GM23338 (cell line): ENCODE measurements around the gene MYO19. TPM values are rescaled to one million over a fixed set of nuclear protein-coding genes. Genes with fewer than 3 reads are reported as not detected.

ENCODE experiments used
- ATAC-seq: fragments of 200-7000 bp; cut with Tn5 transposase; 3 replicates; pipeline ENCODE4 v1.9.1; 2020
- DNase-seq: peaks from one replicate; pipeline ENCODE4 v3.0.0-alpha.2; 2015; ENCODE audit warnings: low spot score
- H2AFZ ChIP-seq: fragments of 200-600 bp; sonication (generic); 2 replicates; pipeline ENCODE4 v1.8.0; 2016; ENCODE audit warnings: antibody characterized with exemption, mild to moderate bottlenecking, moderate library complexity
- H3F3A ChIP-seq: fragments of 200-600 bp; sonication (generic); replicated peaks from 2 replicates; pipeline ENCODE4 v1.8.0; 2017; ENCODE audit warnings: antibody characterized with exemption, mixed run types, low read depth
- H3K27ac ChIP-seq: fragments of 200-600 bp; sonication (generic); 2 replicates; pipeline ENCODE4 v1.6.1; 2016; ENCODE audit warnings: low read depth
- H3K27me3 ChIP-seq: fragments of 200-600 bp; sonication (generic); 2 replicates; pipeline ENCODE4 v1.8.0; 2016; ENCODE audit warnings: mild to moderate bottlenecking, mixed run types, moderate library complexity; ENCODE audit not compliant: insufficient read depth
- H3K36me3 ChIP-seq: fragments of 200-600 bp; sonication (generic); 2 replicates; pipeline ENCODE4 v1.8.0; 2016; ENCODE audit warnings: mild to moderate bottlenecking; ENCODE audit not compliant: insufficient read depth
- H3K4me1 ChIP-seq: fragments of 200-600 bp; sonication (generic); 2 replicates; pipeline ENCODE4 v1.8.0; 2016; ENCODE audit warnings: mild to moderate bottlenecking, moderate library complexity; ENCODE audit not compliant: insufficient read depth
- H3K4me2 ChIP-seq: fragments of 200-600 bp; sonication (generic); 2 replicates; pipeline ENCODE4 v1.7.1; 2017; ENCODE audit warnings: mixed run types
- H3K4me3 ChIP-seq: fragments of 200-600 bp; sonication (generic); 2 replicates; pipeline ENCODE4 v1.6.1; 2016; ENCODE audit warnings: mixed run types
- H3K79me2 ChIP-seq: fragments of 200-600 bp; sonication (generic); replicated peaks from 2 replicates; pipeline ENCODE4 v1.8.0; 2017; ENCODE audit warnings: mild to moderate bottlenecking; ENCODE audit not compliant: insufficient read depth
- H3K9me2 ChIP-seq: fragments of 200-600 bp; sonication (generic); 2 replicates; pipeline ENCODE4 v1.8.0; 2017; ENCODE audit not compliant: insufficient read depth
- H4K20me1 ChIP-seq: fragments of 200-600 bp; sonication (generic); replicated peaks from 2 replicates; pipeline ENCODE4 v1.8.0; 2017; ENCODE audit warnings: mild to moderate bottlenecking; ENCODE audit not compliant: insufficient read depth
- H3K27ac Mint-ChIP-seq: 2 replicates; pipeline ENCODE4 v1.8.0; 2020; ENCODE audit warnings: inconsistent platforms, mild to moderate bottlenecking, moderate library complexity, mixed read lengths
- H3K27me3 Mint-ChIP-seq: 3 replicates; pipeline ENCODE4 v1.8.0; 2022; ENCODE audit warnings: low read depth, mild to moderate bottlenecking, moderate library complexity, mixed read lengths, inconsistent platforms; ENCODE audit not compliant: insufficient read depth, poor library complexity
- H3K36me3 Mint-ChIP-seq: 3 replicates; pipeline ENCODE4 v1.8.0; 2021; ENCODE audit warnings: low read depth, mild to moderate bottlenecking, inconsistent platforms, moderate library complexity, mixed read lengths
- H3K4me1 Mint-ChIP-seq: 3 replicates; pipeline ENCODE4 v1.8.0; 2020; ENCODE audit warnings: mild to moderate bottlenecking, inconsistent platforms, mixed read lengths
- H3K4me3 Mint-ChIP-seq: 3 replicates; pipeline ENCODE4 v1.8.0; 2021; ENCODE audit warnings: moderate library complexity, mild to moderate bottlenecking, inconsistent platforms, mixed read lengths
- H3K9me3 Mint-ChIP-seq: 3 replicates; pipeline ENCODE4 v1.8.0; 2020; ENCODE audit warnings: moderate library complexity, mild to moderate bottlenecking, inconsistent platforms, mixed read lengths
- CREB1 ChIP-seq: fragments of 250-450 bp; sonication (Bioruptor Pico); IDR thresholded peaks from 2 replicates; pipeline ENCODE4 v1.5.0; 2020; ENCODE audit warnings: low read depth, mild to moderate bottlenecking, moderate library complexity
- CTCF ChIP-seq, 2 experiments: fragments of 200-600 bp in 1 of 2; sonication (generic) in 1 of 2; conservative IDR thresholded peaks; 2 replicates each; pipeline versions ENCODE4 v1.5.1 to v1.6.1; 2016 to 2017; ENCODE audit warnings: antibody characterized with exemption in 2 of 2, low read depth in 2 of 2, mild to moderate bottlenecking in 2 of 2, moderate library complexity in 1 of 2
- ETS1 ChIP-seq: IDR thresholded peaks from 2 replicates; pipeline ENCODE4 v1.6.1; 2016; ENCODE audit warnings: antibody characterized with exemption
- EZH2 ChIP-seq: fragments of 200-600 bp; sonication (generic); IDR thresholded peaks from one replicate; pipeline ENCODE4 v1.8.0; 2017; ENCODE audit warnings: antibody characterized with exemption, mild to moderate bottlenecking, low read depth; ENCODE audit not compliant: unreplicated experiment
- EZH2phosphoT487 ChIP-seq: fragments of 200-600 bp; sonication (generic); IDR thresholded peaks from one replicate; pipeline ENCODE4 v1.8.1; 2018; ENCODE audit warnings: antibody characterized with exemption; ENCODE audit not compliant: unreplicated experiment
- JUNB ChIP-seq: IDR thresholded peaks from one replicate; pipeline ENCODE4 v1.6.1; 2016; ENCODE audit warnings: antibody characterized with exemption; ENCODE audit not compliant: unreplicated experiment
- NANOG ChIP-seq: IDR thresholded peaks from 2 replicates; pipeline ENCODE4 v1.6.1; 2016; ENCODE audit warnings: antibody characterized with exemption, borderline replicate concordance
- POLR2AphosphoS5 ChIP-seq: IDR thresholded peaks from 2 replicates; pipeline ENCODE4 v1.6.1; 2016; ENCODE audit warnings: antibody characterized with exemption, low read depth
- STAT1 ChIP-seq: IDR thresholded peaks from one replicate; pipeline ENCODE4 v1.6.1; 2016; ENCODE audit warnings: antibody characterized with exemption; ENCODE audit not compliant: unreplicated experiment
- ZNF114 ChIP-seq: fragments of 250-450 bp; sonication (Bioruptor Pico); IDR thresholded peaks from 2 replicates; pipeline ENCODE4 v1.5.0; 2020; ENCODE audit warnings: mild to moderate bottlenecking, moderate library complexity
- ZNF331 ChIP-seq: fragments of 250-450 bp; sonication (Bioruptor Pico); IDR thresholded peaks from 2 replicates; pipeline ENCODE4 v1.5.0; 2020; ENCODE audit warnings: low read depth, mild to moderate bottlenecking, moderate library complexity
- ZNF462 ChIP-seq: fragments of 250-450 bp; sonication (Bioruptor Pico); IDR thresholded peaks from 2 replicates; pipeline ENCODE4 v1.5.0; 2020; ENCODE audit warnings: mild to moderate bottlenecking, moderate library complexity
- polyA plus RNA-seq: library from polyadenylated mRNA; unstranded; fragments of >200 nt; fragmentation: Nextera tagmentation; extraction: Ambion mirVana; gene quantifications from 2 replicates; pipeline ENCODE4 v1.2.1, GENCODE V29; 2016
- total RNA-seq: library from RNA; depleted of rRNA; stranded (reverse); fragments of >200 nt; shearing (Covaris generic); gene quantifications from 2 replicates; pipeline ENCODE4 v1.2.3, GENCODE V29; 2014
- TF ChIP-seq, protein P1 (sequence below): IDR thresholded peaks from one replicate; pipeline ENCODE4 v1.6.1; 2018; ENCODE audit warnings: antibody characterized with exemption; ENCODE audit not compliant: unreplicated experiment

Gene MYO19
- total and polyA plus RNA-seq, 2 experiments from 2014 or later: 37.9 to 150 TPM

DNA sequence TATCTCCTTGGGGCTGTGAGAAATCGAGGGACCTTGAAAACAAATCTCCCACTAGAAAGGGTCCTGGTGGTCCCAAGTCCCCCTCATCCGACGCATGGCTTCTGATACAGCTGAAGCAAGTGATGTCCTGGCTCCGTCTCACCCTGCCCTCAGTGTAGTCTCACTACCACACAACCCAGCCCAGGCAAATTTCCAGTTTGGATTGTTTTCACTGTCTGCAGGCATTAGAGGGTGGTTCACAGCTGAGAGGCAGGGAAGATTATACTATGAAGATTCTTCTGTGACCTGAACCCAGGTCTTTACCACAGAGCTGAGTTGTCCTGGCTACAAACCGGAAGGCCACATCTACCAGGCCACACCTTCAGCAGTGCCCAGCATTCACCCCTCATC, 30.5 kb downstream of the MYO19 start:
- Histone ChIP-seq H3K79me2 (no peaks in the 10 kb centered on the region), H3K9me2 (no peaks in the 10 kb centered on the region), H3F3A (no peaks in the 10 kb centered on the region), H3K36me3 (peaks cover 21% of the 10 kb centered on the region), H3K4me3 (no peak overlapping the region), H3K4me1 (no peaks in the 10 kb centered on the region), H4K20me1 (peaks cover 4% of the 10 kb centered on the region), H3K27me3 (no peaks in the 10 kb centered on the region), H2AFZ (no peak overlapping the region), H3K4me2 (no peak overlapping the region), H3K27ac (no peak overlapping the region)
- no peak overlapping the region for H3K27ac Mint-ChIP-seq
- peaks cover 89% of the 10 kb centered on the region for H3K36me3 Mint-ChIP-seq
- H3K27me3 Mint-ChIP-seq: peaks cover 8% of the 10 kb centered on the region
- ATAC-seq (no peak), DNase-seq (no peak)
- no peaks in the 10 kb centered on the region for H3K4me1 Mint-ChIP-seq
- H3K9me3 Mint-ChIP-seq: no peaks in the 10 kb centered on the region
- TF ChIP-seq STAT1 (no peak), ZNF114 (CRISPR knock-in tag) (no peak), EZH2phosphoT487 (no peak), ZNF462 (no peak), CREB1 (CRISPR knock-in tag) (no peak), EZH2 (no peak), ZNF331 (CRISPR knock-in tag) (no peak), NANOG (no peak), POLR2AphosphoS5 (no peak), ETS1 (no peak), CTCF (conservative IDR thresholded peaks at IDR 0.05; ENCODE audit: low read depth in 2 of 2) (no peak), JUNB (no peak)
- TF ChIP-seq, protein P1, sequence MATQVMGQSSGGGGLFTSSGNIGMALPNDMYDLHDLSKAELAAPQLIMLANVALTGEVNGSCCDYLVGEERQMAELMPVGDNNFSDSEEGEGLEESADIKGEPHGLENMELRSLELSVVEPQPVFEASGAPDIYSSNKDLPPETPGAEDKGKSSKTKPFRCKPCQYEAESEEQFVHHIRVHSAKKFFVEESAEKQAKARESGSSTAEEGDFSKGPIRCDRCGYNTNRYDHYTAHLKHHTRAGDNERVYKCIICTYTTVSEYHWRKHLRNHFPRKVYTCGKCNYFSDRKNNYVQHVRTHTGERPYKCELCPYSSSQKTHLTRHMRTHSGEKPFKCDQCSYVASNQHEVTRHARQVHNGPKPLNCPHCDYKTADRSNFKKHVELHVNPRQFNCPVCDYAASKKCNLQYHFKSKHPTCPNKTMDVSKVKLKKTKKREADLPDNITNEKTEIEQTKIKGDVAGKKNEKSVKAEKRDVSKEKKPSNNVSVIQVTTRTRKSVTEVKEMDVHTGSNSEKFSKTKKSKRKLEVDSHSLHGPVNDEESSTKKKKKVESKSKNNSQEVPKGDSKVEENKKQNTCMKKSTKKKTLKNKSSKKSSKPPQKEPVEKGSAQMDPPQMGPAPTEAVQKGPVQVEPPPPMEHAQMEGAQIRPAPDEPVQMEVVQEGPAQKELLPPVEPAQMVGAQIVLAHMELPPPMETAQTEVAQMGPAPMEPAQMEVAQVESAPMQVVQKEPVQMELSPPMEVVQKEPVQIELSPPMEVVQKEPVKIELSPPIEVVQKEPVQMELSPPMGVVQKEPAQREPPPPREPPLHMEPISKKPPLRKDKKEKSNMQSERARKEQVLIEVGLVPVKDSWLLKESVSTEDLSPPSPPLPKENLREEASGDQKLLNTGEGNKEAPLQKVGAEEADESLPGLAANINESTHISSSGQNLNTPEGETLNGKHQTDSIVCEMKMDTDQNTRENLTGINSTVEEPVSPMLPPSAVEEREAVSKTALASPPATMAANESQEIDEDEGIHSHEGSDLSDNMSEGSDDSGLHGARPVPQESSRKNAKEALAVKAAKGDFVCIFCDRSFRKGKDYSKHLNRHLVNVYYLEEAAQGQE: no peak
- no peak overlapping the region for H3K4me3 Mint-ChIP-seq
